Fibroblast of mammary gland (primary cell): ENCODE data around the gene GPC6.
A peak's percentile ranks its signal among the peaks of the same experiment; 100 is the strongest.

Experiments
- DNase-seq: peaks from one replicate; pipeline ENCODE4 v3.0.0-alpha.2; 2010; ENCODE audit warnings: low read depth
- H3K4me3 ChIP-seq: 2 replicates; pipeline ENCODE4 v1.5.1; 2011; ENCODE audit warnings: low read depth, mild to moderate bottlenecking, low read length, moderate library complexity; ENCODE audit not compliant: control insufficient read depth
- CTCF ChIP-seq: conservative IDR thresholded peaks from 2 replicates; pipeline ENCODE4 v1.5.1; 2011; ENCODE audit warnings: low read depth, low read length, inconsistent platforms; ENCODE audit not compliant: control insufficient read depth, insufficient read depth

GPC6 gene

GRCh38 chr13:94162289-94162688 lies 935.7 kb downstream of the GPC6 start:
- no peak for DNase-seq
- no peak overlapping the region for H3K4me3 ChIP-seq
- TF ChIP-seq CTCF = no peak

DNA sequence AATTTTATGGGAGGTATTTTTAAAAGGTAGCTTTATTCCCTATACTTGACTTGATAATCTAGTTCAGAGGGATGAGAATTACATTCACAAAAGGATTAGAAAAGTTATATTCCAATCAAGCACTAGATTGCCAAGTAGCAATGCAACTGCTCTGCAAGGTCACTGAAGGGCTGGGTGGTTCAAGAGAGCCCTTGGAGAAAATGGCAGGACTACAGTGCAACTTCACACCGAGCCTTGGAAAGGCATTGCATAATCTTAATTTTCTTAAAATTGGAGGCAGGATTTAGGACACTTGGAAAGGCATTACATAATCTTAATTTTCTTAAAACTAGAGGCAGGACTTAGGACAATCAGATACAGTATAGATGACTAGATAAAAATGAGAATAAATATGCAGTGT lies 936.9 kb downstream of the GPC6 start:
- no peak for DNase-seq
- no peak overlapping the region for H3K4me3 ChIP-seq
- TF ChIP-seq CTCF = no peak

DNA sequence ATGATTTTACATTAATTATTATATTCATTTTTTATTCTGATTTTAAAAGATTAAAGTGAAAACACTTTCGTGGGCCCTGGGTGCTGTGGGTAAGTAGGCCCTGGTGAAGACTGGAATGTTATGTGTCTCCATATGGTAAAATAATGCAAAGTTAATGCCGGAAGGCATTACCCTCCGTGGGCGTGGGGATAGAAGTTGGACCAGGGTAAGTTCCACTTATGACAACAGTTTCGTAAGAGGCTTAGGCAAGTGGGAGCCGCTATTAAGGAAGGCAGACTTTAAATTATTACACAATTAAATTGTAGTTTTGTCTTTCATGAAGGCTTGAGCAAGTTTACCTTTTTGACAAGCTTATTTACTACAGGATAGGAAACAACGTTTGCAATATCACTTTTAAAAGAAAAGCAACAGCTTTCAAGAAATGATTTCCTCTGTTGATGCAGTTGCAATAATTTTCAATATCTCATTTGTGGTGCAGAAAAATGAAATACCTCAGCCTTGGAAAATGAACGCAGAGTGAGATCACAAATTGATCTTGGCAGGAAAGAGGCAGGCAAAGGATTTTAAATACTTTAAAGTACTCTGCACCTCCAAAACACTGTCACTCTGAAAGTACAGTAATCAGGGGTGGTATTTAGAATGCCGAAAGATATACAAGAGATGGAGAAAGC lies 942.3 kb downstream of the GPC6 start:
- DNase-seq = peak; percentile 49
- TF ChIP-seq CTCF = no peak
- no peak overlapping the region for H3K4me3 ChIP-seq

DNA sequence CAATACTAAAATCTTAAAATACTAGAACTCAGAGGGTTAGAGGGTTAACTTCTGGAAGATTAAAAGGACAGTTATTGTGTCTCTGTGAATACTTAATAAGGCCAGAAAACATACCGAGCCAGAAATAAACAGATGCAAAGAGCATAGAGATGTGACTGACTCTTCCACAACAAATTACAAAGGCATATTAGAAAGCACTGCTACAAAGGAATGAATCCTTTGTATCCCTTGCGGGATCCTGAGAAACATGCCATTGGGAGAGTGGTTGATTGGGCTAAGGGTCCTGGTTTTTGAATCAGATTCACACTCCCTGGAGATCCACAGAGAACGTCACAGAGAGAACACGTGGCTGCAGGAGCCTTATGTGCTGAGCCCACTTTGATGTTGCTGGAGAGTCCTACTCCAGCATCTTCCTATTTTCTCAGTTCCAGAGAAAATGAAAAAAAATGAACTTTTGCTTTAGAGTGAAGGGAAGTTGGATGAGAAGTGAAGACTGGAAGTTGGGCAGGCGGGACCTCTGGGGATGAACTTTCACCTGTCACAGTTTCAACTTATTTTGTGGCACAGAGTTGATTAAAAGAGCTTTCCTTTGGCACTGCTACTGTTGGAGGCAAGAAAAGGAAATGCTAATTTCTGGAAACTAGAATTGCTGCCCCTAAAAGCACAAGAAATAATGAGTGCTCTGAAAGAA lies 943.0 kb downstream of the GPC6 start:
- no peak for TF ChIP-seq CTCF
- peak; percentile 34 for DNase-seq
- no peak overlapping the region for H3K4me3 ChIP-seq

GRCh38 chr13:94170145-94170571 lies 943.6 kb downstream of the GPC6 start:
- DNase-seq = peak; percentile 10
- TF ChIP-seq CTCF = no peak
- no peak overlapping the region for H3K4me3 ChIP-seq

DNA sequence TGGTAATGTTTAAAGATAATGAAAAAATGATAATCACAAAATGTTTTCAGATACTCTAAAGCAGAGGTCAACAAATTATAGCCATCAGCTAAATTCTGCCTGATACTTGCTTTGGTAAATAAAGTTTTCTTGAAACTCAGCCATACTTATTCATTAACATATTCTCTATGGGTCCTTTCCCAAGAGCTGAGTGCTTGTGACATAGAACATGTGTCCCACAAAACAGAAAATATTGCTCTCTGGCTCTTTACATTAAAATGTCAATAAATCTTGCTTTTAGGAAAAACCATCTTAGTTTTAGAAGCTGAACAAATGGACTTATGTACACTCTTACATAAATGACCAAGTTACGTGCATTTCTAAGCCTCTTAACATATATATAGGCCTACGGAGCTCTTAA lies 945.8 kb downstream of the GPC6 start:
- H3K4me3 ChIP-seq = no peak overlapping the region
- no peak for DNase-seq
- TF ChIP-seq CTCF = no peak
